CD4-positive, alpha-beta T cell treated with Interleukin-6 at 100 ng/mL for 8 hours (primary cell): ENCODE results near the gene CETN1.

Experiments used
- DNase-seq: peaks from one replicate; pipeline ENCODE4 v3.0.0-alpha.2; 2020; ENCODE audit warnings: mixed read lengths, low spot score

The CETN1 gene

DNA sequence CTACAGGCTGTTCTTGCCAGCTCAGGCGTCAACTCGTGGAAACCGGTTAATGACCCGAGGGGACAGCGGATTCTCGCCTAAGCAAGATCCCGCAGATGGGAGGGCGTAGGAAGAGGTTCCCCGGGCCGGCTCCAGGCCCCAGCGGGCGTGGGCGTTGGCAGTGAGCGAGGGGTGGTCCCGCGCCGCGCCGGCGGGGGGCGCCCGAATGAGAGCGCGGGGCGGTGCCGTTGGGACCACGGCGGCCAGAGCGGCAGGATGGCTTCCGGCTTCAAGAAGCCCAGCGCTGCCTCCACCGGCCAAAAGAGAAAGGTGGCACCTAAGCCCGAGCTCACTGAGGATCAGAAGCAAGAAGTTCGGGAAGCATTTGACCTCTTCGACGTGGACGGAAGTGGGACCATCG lies at the start of gene CETN1:
Gene CETN1, plus strand, starts transcription at position 227 of the 400 bp plus-strand sequence. Its CDS starts 29 bp downstream, at position 256.
- no peak for DNase-seq

DNA sequence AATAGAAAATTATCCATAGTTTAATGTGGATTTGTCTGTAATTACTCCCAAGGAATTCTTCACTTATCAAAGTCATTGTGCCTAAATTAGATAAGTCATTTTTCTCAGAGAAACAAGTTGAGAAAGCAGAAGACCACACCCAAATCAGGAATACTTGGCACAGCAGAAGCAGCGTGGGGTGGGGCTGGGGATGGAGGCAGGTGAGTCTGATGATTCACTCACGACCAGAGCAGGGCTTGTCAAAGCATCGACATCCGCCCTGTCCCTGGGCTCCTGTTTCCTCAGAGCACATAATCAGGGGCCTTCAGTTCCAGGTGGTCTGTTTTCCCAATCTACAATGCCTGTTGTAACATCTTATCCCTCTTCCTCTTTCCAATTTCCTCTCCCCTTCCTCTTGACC lies 48.2 kb upstream of the CETN1 start:
- DNase-seq = no peak

DNA sequence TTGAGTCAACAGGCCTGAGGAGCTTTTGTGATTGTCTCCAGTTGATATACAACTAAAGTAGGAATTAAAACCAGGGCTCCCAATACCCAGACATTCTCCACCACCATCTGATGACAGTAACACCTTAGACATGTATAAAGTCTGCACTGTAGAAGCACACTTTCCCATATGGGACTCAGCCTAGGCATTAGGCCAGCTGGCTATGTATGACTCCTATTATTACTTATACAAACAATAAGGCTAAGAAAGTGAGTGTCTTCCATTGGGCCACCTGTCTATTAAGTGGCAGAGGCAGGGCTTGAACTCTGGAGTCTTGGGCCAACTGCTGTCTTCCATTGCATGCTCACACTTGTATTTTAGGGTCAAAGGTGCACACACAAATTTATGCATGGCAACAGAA lies 47.5 kb upstream of the CETN1 start:
- DNase-seq = no peak

DNA sequence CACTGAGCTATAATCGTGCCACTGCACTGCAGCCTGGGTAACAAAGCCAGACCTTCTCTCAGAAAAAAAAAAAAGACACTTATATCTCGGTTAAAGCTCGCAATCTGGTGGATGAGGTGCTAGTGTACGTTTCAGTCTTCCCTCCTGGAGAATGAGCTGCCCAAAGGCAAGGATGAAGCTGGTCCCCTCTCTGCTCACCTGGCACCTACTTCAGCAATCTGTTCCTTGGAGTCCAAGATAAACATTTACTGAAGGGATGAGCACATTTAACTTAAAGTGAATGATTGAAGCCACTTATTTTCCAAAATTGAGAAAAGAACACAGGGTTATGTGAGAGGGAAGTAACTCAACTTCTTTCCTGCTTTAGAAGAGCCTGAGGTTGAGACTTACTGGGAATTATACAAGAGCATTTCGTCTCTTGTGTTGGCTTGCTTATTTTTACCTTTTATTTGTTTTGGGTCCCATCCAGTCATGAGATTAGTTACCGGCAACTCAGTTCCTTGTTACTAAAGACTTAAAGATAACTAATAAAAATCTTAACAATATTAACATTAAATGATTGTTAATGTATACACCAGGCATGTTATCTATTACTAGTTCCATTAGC lies 46.1 kb upstream of the CETN1 start:
- no peak for DNase-seq

DNA sequence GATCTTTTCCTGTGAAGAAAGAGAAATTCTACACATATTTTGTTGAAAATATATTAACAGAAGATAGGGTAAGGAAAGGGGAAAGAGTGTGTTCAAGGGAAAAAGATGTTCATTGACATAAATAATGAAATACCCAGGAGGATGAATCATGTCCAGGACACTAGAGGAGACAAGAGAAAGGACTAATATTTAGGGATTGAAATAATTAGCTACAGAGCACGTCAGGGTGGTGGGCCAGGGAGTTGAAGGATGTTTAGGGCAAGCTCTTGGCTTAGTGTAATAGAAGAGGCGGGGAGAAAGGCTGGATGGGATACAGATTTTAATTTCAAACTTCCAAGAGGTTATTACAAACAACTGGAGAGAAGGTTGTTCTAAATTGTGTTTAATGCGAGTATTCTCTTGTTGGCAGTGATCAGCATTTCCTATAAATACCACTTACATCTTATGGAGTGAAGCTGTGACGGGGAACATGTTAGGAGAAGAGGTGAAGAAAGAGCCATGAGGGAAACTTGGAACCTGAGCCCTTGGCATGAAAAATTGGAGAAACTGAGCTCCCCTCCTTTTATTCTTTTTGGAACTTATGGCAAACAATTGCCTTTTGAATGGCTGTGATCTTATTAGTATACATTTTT lies 36.6 kb upstream of the CETN1 start:
- no peak for DNase-seq

DNA sequence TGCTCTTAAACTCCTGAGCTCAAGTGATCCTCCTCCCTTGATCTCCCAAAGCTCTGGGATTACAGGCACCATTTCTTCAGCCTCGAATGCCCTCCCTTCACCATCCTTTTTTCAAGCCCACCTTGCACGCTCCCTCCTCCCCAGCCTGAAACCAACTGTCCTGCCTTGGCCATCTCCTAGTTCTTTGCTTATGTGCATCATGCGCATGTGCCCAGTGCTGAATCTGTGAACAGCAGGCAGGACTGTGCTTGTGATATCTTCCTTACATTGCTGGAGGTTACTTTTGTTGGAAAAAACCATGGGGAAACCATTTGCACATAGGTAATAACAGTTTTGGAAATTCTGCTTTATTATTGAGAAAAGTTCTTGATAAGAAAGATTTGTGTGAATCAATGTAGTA lies 30.2 kb upstream of the CETN1 start:
- DNase-seq = no peak

DNA sequence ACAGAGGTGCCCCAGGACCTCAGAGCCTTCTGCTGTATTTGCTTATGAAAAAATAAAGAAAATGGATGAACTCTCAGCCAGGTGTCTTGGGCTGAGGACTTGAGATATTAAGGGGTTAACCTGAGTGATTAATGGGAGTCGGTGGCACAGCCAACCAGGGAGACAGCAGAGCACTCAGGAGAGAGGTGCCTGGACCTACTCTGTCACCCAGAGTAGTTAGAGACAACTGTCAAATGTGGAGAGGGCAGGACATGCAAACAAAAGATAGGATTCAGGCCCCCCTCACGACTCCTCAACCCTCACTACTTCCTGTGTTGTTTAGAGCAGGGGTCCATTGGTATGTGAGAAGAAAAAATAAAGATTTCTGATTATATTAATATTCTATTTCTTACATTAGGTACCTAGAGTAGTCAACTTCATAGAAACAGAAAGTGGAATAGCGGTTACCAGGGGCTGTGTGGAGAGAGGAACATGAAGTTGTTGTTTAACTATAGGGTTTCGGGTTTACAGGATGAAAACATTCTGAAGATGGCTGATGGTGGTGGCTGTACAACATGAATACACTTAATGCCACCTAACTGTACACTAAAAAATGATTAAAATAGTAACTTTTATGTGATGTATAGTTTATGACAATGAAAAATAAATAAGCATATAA lies 28.6 kb upstream of the CETN1 start:
- DNase-seq = no peak

DNA sequence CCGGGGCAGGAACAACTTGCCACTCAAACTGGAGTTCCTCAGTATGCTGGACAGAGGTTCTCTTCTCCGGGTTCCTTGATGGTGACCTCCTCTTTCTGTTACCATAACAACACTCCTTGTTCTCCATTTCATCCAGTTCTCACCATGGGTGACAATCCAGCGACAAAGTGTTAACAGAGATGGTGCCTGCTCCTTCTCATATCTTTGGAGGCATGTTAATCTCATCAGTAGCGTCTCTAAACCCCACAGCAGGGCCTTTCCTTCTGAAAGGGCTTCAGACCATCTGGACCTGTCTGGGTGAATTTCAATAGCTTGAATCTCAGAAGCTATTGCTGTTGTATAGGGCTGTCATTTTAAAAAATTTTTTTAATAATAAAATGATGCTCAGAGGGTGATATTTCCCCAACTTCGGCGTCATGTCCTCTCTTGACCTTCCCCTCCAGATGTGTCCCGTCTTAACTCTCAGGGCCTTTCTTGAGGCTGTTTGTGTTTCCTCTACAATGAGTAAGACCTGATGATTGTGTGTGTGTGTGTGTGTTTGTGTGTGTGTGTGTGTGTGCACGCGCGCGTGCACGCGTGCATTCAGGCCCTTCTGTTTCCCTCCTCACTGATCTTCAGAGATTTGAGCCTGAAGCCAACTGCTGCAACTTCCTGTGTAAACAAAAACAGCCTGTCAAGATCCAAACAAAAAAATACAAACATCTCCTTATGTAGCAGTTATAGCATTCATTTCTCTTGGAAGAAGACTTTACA lies 24.3 kb upstream of the CETN1 start:
- DNase-seq = no peak

DNA sequence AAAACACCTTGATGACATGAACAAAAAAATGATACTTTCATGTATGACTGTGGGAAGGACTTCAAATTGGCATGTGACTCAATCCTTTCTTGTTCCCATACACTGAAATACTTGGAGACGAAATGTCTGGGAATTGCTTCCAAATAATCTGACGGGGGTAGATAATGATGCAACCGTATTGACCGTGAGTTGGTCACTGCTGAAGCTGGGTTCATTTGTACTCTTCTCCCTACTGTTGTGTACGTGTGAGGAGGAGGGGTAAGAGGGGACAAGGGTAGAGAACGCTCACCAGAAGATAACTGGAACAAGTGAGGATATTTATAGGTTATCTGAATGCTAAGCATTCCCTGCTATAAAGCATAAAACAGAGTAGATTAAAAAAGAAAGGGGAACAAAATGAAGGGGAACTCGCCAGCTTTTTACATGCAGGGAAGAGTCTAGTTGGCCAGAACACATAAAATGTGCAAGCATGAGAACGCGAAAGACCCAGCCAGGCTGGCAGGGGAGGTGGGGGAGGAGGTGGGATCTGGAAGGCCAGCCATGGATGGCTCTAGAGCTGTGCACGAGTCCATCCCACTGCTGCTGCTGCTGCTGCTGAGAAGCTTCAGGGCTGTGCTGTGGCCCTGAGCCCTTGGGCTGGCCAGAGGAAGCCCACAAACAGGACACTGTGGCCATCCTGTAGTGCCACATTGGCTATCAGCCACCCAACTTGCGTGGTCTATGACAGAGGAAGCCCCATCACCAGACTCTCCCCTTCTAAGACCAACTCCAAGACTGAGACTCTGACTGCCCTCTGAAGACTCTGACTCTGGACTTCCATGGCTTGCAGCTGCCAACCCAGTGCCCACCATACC lies 15.2 kb upstream of the CETN1 start:
- no peak for DNase-seq

DNA sequence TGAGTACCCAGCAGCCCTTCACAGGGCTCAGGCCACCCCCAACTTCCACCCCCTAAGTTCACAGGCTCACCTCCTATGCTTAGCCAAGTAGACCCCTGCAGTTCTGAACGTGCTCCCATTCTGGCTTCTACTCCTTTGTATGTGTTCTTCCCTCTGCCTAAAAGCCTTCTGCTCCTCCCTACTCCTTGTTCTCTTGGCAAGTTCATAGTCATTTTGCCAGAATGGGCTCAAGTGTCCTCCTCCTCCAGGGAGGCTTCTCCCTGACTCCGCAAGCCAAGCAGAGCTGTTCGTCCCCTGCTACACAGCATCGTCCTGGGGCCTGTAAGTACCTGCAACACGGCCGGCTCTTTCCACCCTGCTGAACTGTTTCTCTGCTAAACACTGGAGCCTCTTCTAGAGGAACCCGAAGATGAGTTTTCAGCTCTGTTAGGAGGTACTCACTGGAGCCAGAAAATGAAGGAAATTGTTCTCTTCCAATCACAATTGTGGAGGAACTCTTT lies 14.6 kb upstream of the CETN1 start:
- no peak for DNase-seq

DNA sequence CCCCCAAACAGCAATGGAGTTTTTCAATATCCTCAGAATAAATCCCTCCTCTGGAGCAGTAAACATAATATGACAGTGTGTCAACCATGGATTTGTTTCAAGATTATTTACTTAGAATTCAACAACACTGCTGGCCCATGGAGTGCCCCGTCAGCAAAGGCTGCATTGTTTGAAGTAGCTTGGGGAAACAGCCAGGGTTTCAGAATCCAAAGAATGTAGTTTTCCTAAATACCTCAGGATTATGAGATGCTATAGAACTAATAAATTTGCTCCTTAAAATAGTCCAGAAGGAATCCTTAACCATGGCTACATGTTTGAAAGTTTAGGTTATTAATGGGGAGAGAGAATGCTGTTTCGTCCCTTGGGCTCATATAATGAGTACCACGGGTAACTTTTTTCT lies 13.1 kb upstream of the CETN1 start:
- no peak for DNase-seq

DNA sequence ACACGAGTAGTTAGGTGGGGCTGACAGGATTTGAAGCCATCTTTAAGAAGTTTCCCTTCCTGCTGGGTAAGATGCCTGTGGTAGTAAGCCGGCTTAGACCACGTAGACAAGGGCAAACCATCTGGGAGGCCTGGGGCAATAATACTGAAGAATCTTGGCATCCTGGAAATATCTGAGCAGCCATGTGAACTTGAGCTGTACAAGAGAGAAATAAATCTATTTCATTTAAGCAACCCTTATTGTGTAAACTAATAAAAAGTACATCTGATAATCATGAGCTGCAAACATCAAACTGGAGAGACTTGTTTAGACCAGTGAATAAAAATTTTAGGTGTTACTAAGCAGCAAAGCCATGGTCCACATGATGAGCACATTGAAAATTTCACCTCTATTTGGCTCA lies 11.4 kb upstream of the CETN1 start:
- DNase-seq = no peak

DNA sequence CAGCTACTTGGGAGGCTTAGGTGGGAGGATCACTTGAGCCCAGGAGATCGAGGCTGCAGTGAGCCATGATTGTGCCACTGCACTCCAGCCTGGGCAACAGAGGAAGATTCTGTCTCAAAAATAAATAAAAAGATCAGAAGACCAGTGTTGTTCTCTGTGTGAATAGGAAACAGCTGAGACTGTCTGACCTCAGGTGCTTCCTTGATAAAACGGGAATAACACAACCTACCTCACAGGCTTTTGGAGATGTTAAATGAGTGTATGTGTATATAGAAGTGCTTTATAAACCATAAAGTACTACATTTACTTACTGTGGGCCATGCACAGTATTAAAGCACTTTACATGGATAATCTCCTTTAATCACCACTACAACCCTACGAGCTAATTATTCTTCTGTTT lies 9.9 kb upstream of the CETN1 start:
- DNase-seq = no peak

DNA sequence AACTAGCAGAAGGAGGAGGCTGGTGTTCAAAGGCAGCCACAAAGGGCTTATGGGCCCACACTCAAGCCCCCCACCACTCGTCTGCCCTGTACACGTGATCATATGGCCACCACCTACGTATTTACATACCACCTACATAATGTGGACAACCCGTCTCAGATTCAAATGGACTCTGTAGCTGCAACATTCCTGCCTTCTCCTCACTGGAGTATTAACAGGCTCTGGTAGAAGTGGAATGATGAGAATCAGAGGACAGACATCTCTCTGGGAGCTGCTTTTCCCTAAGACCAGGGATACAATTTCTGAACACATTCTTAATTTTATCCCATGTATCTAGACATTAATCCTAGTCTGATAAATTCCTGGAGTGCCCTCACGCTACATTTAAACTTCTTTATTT lies 9.5 kb upstream of the CETN1 start:
- DNase-seq = no peak

DNA sequence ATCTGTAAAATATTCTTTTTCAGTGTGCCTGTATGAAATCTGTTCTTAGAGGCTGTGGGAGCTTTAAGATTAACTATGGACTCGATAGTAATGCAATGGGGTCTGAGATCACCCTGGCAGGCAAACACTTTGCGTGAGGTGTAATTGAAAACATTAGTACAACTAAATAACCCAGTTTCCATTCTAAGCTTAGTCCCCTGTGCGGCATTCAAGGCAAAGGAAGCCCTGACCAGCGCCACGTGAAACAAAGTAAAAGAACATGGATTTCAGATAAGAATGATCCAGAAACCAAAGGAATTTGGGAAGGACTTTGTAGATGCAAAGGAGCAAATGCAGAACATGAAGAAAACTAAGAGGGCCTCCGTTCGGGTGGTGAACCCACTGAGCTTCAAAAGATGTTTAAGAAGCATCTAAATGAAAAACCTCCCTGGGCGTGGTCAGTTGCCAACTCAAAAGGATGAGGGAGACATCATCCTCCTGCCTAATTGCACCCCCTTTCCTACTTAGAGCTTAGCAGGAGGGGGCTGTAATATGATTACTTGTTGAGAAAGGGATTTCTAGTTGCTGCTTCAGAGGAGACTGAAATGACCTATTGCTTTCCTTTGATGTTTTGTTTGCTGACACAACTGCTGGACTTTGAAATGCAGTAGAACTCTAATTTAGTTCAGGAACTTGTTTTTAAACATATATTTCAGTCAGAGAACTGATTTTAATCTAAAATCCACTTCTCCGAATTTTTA lies 7.9 kb upstream of the CETN1 start:
- DNase-seq = no peak

DNA sequence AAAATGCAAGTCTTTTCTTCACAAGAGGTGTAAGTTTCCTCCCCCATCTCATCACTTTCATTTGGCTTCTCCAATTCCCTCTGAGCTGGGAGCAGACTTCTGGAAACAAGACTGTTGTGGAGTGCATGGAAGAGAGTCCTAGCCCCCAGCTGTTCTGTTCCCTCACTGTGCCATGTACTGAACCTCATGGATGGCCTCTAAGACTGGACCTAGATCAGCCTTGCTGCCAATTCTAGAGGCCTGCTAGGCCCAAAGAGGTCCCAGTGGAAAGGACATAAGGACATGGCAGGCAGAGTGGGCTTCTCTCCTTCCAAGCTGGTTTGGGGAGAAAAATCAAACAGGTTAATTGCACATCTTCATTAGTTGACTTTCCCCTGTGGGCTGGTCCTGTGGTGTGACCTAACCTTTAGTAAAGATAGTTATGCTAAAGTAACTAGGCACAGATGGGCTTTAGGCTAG lies 7.3 kb upstream of the CETN1 start:
- DNase-seq = no peak

DNA sequence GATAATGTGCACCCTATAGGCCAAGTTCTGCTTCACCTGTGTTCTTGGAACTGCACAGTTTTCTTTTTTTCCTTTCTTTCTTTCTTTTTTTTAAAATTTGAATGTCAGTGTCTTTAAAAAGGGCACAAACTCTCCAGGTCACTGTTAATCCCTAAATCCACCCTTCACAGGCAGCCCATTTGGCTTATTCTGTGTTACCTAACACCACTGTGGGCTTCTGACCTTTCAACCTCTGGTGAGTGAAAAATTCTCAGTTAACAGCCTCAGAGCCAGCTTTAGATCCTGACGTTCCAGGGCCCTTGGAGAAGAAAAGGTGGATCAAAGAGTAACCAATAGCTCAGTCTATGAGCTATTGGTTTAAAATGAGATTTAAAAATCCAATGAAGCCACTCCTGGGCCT lies 6.8 kb upstream of the CETN1 start:
- no peak for DNase-seq

DNA sequence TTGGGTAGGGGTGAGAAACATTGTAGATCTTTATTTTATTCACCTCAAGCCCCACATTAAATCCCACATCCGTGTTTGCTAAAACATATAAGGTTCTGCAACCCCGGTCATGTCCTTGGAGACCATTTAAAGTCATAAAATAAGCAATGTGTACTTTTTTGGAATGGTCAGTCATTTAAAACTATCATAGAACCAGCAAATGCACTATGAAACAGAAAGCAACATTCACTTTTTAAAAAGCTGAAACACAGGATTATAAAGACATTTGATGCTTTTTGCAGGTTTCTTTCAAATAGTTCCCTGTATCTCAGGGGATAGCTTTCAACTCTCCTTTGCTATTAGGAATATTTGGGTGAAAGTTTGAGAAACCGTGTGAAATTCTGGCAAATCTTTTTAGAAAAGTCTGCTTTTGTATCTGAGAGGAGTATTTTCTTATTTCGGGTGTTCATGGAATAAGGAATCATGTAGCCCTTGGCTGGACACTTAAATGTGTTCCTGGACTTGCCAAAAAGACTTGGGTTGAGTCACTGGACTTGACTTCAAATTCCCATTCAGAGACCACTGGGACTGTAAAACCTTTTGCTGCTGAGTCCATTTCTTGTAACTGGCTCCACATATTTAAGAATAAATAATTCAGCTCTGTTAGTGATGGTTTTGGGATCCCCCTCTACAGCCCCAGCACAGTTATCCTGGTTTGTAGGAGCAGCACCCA lies 5.9 kb upstream of the CETN1 start:
- no peak for DNase-seq

DNA sequence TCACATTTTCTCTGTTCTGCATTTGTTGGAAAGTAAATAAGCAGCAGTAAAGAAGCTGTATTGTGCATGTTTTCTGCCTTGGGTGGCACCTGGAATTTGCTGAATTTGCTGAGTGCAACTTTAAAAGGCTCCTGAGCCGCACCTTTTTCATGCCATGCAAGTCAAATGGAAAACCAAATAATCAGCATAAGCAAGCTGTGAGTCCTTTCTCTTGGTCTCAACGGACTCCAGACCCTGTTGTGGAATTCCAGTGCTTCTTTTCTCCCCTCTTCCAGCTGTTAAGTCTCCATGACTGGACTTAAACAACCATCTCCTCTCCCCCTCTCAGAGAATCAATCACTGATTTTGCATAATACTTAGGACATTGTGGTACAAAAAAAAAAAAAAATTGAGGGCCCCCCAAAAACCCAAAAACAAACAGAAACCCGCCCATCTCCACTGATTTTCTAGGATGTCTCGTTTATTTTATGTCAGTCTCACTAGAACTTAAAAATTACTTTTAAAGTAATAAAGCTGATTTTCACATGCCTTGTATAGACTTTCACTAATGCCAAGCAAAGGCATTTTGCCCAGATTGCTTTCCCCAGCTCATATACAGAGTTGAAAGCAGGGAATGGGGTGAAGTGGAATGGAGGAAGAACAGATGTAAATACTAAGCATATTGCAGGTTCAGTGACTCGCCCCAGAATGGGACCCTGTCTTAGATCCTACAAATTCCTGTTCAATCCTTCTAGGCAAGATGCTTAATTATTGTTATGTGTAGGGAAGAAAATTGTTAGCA lies 5.1 kb upstream of the CETN1 start:
- DNase-seq = no peak

DNA sequence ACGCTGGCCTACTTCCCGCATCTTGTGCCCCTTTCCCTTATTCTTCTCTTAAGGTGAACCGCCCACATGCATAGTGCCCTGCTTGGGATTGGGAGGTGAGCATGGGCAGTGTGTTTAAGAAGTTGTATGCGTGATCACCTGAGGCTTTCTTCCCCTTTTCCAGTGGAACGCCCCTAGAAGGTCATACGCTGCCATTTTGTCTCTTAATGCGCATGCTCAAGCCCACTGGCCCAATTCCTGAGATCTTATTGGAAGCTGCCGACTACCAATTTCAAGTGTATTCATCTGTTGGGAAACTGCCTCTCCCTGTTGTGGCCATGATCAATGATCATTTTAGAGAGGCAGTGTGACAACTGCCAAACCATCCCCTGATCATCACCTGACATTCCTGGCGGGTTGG lies 3.3 kb upstream of the CETN1 start:
- DNase-seq = no peak
